ENCODE measurements around the gene SMG6.
"Not testable (repeated sequence)": the region's sequence is repeated elsewhere in the genome, so short reads cannot be mapped to it uniquely, and the experiment has no call there.

The SMG6 gene

GRCh38 chr17:2259769-2260536 lies 43.6 kb downstream of the SMG6 start:
- H3K27ac ChIP-seq = no peak overlapping the region
- TF ChIP-seq CTCF (IDR thresholded peaks at IDR 0.05) = no peak

GRCh38 chr17:2258830-2259229 lies 44.8 kb downstream of the SMG6 start:
- H3K36me3 ChIP-seq = peaks cover 12% of the 10 kb centered on the region
- H3K27ac ChIP-seq; H3K4me3 ChIP-seq (ENCODE audit: low read depth in 1 of 2, low read length in 1 of 2); H3K4me1 ChIP-seq (ENCODE audit: control insufficient read depth in 1 of 2, insufficient read depth in 1 of 2, low read depth in 1 of 2, low read length in 1 of 2); H3K9me3 ChIP-seq; H3K27me3 ChIP-seq: not testable (repeated sequence)

More at GRCh38 chr17:2259769-2260536, 43.6 kb downstream of the SMG6 start:
- Histone ChIP-seq H3K4me3 (ENCODE audit: low read depth in 1 of 2, low read length in 1 of 2) (no peak overlapping the region), H3K9me3 (no peaks in the 10 kb centered on the region), H3K27me3 (no peaks in the 10 kb centered on the region), H3K4me1 (ENCODE audit: control insufficient read depth in 1 of 2, insufficient read depth in 1 of 2, low read depth in 1 of 2, low read length in 1 of 2) (no peaks in the 10 kb centered on the region), H3K36me3 (peaks cover 3% of the 10 kb centered on the region)

- no peaks in the 10 kb centered on the region for H3K9me3 ChIP-seq
- H3K36me3 ChIP-seq = peaks cover 20% of the 10 kb centered on the region
- H3K27me3 ChIP-seq = no peaks in the 10 kb centered on the region
- H3K4me1 ChIP-seq (ENCODE audit: control insufficient read depth in 1 of 2, insufficient read depth in 1 of 2, low read depth in 1 of 2, low read length in 1 of 2) = no peaks in the 10 kb centered on the region
- H3K27ac ChIP-seq = no peak overlapping the region
- no peak overlapping the region for H3K4me3 ChIP-seq (ENCODE audit: low read depth in 1 of 2, low read length in 1 of 2)
- TF ChIP-seq CTCF (IDR thresholded peaks at IDR 0.05) = no peak
Measured at GRCh38 chr17:2253768-2254406, 49.7 kb downstream of the SMG6 start.

DNA sequence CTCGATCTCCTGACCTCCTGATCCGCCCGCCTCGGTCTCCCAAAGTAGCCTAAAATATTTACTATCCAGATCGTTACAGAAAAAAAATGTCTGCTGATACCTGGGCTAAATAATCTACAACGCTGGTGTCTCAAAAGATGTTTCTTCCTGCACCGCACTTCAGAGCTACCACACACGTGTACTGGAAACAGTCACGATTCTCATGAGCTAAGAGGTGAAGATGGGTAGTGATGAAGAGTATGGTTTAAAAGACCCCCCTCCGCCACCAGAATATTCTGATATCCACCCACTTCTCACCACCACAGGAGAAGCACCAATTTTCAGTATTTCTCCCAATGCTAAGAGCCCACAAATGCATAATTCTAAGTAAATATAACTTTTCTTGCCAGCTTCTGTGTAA lies 50.2 kb downstream of the SMG6 start:
- no peak overlapping the region for H3K4me3 ChIP-seq (ENCODE audit: low read depth in 1 of 2, low read length in 1 of 2)
- no peak for TF ChIP-seq CTCF (IDR thresholded peaks at IDR 0.05)
- H3K36me3 ChIP-seq = peaks cover 20% of the 10 kb centered on the region

DNA sequence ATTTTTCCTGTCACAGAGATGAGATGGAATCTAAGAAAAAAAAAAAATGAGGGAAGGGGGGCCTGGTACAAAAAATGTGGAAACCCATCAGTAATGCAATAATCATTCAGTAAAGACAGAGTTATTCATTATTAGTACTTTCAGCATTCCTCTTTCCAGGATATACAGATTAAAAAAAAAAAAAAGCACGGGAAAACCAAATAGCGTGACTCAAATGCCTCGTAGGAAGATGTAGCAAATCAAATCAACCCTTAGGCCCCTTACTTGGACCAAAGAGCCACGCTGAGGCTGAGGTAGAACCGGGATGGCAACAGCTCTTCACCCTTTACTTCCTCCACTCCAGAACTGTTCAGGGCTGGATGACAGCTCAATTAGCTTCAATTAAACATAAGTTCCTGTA lies 52.5 kb downstream of the SMG6 start:
- H3K27me3 ChIP-seq = no peaks in the 10 kb centered on the region
- H3K27ac ChIP-seq = no peak overlapping the region
- H3K4me1 ChIP-seq (ENCODE audit: control insufficient read depth in 1 of 2, insufficient read depth in 1 of 2, low read depth in 1 of 2, low read length in 1 of 2) = no peaks in the 10 kb centered on the region
- H3K4me3 ChIP-seq (ENCODE audit: low read depth in 1 of 2, low read length in 1 of 2) = no peak overlapping the region
- TF ChIP-seq CTCF (IDR thresholded peaks at IDR 0.05) = no peak
- H3K36me3 ChIP-seq = peaks cover 20% of the 10 kb centered on the region
- no peaks in the 10 kb centered on the region for H3K9me3 ChIP-seq

More for the DNA sequence above, 50.2 kb downstream of the SMG6 start:
- Histone ChIP-seq H3K4me1 (ENCODE audit: control insufficient read depth in 1 of 2, insufficient read depth in 1 of 2, low read depth in 1 of 2, low read length in 1 of 2) (no peaks in the 10 kb centered on the region), H3K27me3 (no peaks in the 10 kb centered on the region), H3K27ac (no peak overlapping the region), H3K9me3 (no peaks in the 10 kb centered on the region)

Measured in neutrophil (primary cell).